Activated naive CD4-positive, alpha-beta T cell treated with Interleukin-2 at 50 U/mL for 16 hours (primary cell): ENCODE results near the gene LDLRAD4.
A peak's percentile ranks its signal among the peaks of the same experiment; 100 is the strongest.

Experiments
- DNase-seq: peaks from one replicate; pipeline ENCODE4 v3.0.0-alpha.2; 2020

LDLRAD4 gene

GRCh38 chr18:13500869-13501542, 282.4 kb downstream of the LDLRAD4 start:
- DNase-seq = no peak

GRCh38 chr18:13501543-13501887, 283.0 kb downstream of the LDLRAD4 start:
- no peak for DNase-seq

DNA sequence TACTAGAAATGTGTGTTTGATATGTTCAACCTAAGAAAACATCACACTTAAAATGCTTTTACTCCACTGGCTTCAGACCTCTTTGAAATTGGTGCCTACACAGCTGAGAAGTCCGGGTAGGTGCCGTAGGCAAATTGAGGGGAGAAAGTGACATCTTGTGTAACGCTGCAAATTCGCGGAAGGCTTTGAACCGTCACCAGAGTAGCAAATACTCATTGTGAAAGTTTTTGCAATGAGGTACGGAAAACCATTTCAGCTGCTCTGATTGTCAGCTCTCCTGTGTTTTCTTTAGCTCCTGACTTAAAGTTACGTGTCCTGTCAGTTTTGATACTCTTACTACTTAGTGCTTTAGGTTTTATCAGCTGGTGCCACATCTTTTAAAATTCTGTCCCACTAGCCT, 283.3 kb downstream of the LDLRAD4 start:
- DNase-seq = peak; percentile 42

DNA sequence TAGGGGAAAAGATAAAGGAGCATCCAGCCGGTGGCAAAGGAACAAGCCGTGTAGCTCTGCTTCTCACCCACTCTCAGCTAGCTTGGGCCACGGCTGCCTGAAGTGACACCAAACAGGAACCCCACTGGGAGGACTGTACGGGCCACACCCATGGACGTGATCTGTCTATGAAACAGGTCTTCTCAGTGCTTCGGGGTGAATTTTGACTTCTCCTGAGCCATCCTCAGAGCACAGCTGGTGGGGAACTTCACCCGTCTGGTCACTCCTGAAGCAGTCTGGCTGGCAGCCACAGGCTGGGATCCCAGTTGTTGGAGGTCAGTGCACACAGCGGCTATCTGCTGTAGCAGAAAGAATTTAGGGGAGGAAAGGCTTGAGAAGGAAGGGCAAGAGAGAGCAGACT, 284.0 kb downstream of the LDLRAD4 start:
- DNase-seq = no peak

- no peak for DNase-seq
Measured at GRCh38 chr18:13503836-13504235, 285.3 kb downstream of the LDLRAD4 start.

DNA sequence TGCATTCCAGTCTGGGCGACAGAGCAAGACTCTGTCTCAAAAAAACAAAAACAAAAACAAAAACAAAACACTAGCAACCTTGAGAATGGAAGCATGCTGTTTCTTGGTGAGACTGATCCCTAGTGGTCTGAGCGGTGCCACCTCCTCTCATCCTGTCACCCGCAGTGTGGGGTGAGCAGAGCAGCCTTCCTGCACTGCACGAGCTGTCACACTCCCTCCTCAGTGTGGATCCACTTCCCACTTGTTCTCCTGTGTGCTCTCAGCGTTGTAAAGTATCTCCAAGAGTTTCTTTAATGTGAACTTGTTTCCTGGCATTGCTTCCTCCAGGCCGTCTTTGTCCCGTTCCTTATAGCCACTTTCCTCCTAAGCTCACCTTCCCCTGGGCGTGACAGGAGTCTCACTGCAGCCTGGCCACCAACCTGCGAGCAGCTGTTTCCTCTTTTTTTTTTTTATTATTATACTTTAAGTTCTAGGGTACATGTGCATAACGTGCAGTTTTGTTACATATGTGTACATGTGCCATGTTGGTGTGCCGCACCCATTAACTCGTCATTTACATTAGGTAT, 287.3 kb downstream of the LDLRAD4 start:
- no peak for DNase-seq

GRCh38 chr18:13510594-13510993, 292.0 kb downstream of the LDLRAD4 start:
- DNase-seq = no peak

- no peak for DNase-seq
Measured at GRCh38 chr18:13511961-13512577, 293.5 kb downstream of the LDLRAD4 start.

DNA sequence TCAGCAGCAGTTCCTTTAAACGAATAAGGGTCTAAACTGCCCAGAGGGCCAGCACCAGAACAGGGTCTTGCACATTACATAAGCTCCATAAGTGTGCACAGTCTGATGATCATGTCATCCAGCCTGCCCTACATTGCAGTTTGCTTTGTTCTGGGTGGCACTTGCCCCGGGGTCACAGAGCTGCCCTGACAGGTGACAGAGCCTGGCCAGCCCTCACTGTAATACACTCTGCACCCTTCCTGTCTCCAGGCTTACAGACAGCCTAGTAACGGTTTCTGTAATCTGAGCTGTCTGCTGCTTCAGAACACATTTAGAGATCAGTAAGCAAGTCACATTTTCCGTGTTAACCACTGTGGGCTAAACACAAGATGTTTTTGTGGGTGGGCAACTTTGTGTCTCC, 294.5 kb downstream of the LDLRAD4 start:
- DNase-seq = no peak

GRCh38 chr18:13513481-13513880, 294.9 kb downstream of the LDLRAD4 start:
- no peak for DNase-seq

- DNase-seq = no peak
Measured at GRCh38 chr18:13514558-13514957, 296.0 kb downstream of the LDLRAD4 start.

DNA sequence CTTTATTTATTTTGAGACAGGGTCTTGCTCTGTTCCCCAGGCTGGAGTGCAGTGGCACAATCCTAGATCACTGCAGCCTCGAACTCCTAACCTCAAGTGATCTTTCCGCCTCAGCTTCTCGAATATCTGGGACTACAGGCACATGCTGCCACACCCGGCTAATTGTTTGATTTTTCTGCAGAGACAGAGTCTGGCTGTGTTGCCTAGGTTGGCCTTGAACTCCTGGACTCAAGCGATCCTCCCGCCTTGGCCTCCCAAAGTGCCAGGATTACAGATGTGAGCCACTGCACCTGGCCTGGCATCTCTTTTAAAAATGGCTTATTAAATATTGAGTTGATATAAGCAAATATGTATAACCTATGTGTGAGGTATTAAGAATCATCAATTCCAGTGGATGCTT, 298.3 kb downstream of the LDLRAD4 start:
- no peak for DNase-seq

DNA sequence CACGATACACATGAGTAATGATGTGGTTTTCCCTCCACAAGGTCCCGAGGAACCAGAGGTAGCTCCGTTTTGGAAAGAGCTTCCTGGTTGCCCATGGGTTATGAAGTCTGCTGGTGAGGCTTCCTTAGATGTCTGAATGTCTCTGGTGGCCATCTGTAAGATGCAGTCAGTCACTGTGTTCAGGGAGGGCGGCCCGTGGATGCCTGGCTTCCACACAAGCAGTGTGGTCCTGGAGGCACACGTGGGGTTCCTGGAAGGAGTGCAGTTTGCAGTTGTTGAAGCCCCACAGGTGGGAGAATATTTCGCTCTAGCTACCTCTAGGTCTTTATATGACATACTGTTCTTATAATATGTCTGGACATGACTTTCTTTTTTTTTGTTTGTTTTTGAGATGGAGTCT, 298.8 kb downstream of the LDLRAD4 start:
- DNase-seq = no peak

DNA sequence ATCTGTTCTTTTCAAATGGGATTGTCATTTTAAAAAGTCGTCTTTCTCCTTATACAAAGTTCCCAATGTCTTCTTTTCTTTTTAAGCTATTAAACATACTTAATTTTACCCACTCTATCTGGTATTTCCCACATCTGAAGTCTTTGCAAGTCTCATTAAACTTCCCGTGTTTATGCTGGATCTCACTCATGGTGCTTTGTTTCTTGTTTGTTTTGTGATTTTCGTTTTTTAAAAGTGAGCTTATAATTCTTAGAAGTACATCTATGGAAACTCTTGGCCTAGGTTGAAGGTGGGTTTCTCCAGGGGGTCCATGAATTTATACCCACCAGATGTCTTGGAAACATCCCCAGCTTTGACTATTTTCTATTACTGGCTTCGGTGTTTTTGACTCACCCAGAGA, 299.8 kb downstream of the LDLRAD4 start:
- DNase-seq = no peak

GRCh38 chr18:13520306-13520705, 301.7 kb downstream of the LDLRAD4 start:
- no peak for DNase-seq

- no peak for DNase-seq
Measured at GRCh38 chr18:13520741-13521140, 302.2 kb downstream of the LDLRAD4 start.

GRCh38 chr18:13521418-13521817, 302.9 kb downstream of the LDLRAD4 start:
- no peak for DNase-seq

DNA sequence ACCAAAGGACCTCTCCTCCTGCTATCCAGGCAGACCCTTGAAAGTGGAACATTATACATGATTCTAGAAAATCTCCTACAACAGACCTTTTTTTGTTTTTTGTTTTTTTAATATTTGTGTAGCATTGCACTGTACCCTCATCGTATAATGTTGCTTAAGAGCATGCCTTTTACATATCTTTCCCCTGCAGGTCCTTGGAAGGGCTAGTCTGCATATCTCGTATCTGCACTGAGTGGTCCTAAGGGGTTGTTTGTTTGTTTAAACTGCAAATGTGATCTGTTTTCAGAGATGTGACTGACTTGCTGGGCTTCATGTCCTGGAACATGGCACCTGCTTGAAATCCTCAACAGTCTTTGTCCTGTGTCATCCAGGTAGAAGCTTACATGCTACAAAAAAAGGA, 303.7 kb downstream of the LDLRAD4 start:
- no peak for DNase-seq

- DNase-seq = no peak
Measured at GRCh38 chr18:13522861-13523660, 304.5 kb downstream of the LDLRAD4 start.

- no peak for DNase-seq
Measured at GRCh38 chr18:13524054-13524453, 305.5 kb downstream of the LDLRAD4 start.

- DNase-seq = no peak
Measured at GRCh38 chr18:13524811-13525210, 306.3 kb downstream of the LDLRAD4 start.

DNA sequence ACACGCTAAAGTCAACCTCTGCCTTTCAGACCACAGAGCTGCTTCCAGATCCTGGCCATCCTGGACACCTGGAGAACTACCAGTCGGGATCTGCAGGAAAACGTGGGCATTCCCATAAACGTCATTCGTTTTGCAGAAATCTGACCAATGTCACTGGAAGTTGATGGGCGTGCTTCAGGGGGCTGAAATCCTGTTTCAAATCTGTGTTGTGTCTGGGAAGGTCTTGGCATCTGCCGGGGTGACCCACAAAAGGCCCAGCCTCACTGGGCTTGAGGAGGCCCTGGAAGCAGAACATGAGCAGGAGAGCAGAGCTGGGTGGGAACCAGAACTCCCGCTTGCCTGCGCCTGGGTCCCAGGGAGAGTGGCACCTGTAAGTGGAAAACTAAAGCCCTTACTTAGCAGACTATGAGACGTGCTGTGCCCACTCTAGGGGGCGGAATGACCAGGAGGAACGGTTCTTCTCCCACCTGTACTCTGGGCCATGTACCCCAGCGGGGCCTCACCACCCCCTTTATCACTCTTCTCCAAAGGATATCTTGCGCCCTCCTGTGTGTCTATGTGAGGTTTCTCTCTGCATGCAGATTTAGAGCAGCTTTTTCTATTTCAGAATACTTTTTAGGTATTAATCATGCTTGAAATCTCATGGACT, 306.9 kb downstream of the LDLRAD4 start:
- no peak for DNase-seq

DNA sequence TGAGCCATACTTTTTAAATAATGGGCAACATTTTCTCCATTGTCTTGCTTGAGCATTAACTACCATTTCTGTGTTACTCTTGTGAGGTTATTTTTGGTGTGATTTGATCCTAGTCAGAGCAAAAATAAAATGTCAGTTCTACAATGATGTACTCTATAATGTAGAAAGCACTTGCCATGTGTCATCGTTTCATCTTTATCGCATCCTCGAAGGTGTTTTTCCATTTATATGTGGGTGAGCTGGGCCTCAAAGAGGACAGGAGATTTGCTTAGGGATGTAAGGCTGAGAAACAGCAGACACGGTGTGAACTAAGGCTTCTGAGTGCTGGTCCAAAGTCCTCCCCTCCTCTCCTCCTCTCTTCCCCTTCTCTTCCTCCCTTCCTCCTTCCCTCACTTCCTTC, 308.0 kb downstream of the LDLRAD4 start:
- DNase-seq = no peak
